Epithelial cell of proximal tubule (primary cell): ENCODE measurements around the gene MAST4. TPM values are rescaled to one million over a fixed set of nuclear protein-coding genes. Genes with fewer than 3 reads are reported as not detected.
"Not testable (repeated sequence)": the region's sequence is repeated elsewhere in the genome, so short reads cannot be mapped to it uniquely, and the experiment has no call there.

Experiments used
- DNase-seq: peaks from one replicate; pipeline ENCODE4 v3.0.0-alpha.2; 2011; ENCODE audit warnings: low read depth
- H3K4me3 ChIP-seq: 2 replicates; pipeline ENCODE4 v1.5.1; 2011; ENCODE audit warnings: low read depth, mild to moderate bottlenecking, low read length
- CTCF ChIP-seq: conservative IDR thresholded peaks from 2 replicates; pipeline ENCODE4 v1.5.1; 2012; ENCODE audit warnings: low read depth, mild to moderate bottlenecking, low read length
- total RNA-seq: library from RNA; depleted of rRNA; stranded (reverse); fragments of >200 nt; gene quantifications from 2 replicates; pipeline ENCODE4 v1.2.3, GENCODE V29; 2015

The MAST4 gene
- total RNA-seq, 1 donor from 2014 or later: 17.3 TPM

GRCh38 chr5:67123819-67124218 lies 527.6 kb downstream of the MAST4 start:
- DNase-seq: no peak
- H3K4me3 ChIP-seq: no peak overlapping the region
- no peak for TF ChIP-seq CTCF

DNA sequence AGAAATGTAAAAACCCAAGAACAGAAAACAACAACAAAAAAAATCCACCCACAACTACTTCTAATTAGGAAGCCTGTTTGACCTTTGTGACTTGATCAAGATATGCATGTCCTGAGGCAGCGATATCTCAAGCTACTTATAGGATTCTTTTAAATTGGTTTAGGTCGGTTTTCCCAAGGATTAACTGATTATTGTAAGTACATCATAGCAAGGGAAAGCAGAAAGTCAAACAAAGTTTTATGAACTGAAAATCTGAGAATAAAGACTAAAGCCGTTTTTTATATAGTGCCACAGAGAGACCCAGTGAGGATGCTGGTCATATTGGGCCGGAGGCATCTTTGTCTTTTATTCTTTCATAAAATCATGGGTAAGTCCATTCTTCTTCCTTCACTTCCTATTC lies 528.4 kb downstream of the MAST4 start:
- H3K4me3 ChIP-seq: no peak overlapping the region
- no peak for TF ChIP-seq CTCF
- no peak for DNase-seq

DNA sequence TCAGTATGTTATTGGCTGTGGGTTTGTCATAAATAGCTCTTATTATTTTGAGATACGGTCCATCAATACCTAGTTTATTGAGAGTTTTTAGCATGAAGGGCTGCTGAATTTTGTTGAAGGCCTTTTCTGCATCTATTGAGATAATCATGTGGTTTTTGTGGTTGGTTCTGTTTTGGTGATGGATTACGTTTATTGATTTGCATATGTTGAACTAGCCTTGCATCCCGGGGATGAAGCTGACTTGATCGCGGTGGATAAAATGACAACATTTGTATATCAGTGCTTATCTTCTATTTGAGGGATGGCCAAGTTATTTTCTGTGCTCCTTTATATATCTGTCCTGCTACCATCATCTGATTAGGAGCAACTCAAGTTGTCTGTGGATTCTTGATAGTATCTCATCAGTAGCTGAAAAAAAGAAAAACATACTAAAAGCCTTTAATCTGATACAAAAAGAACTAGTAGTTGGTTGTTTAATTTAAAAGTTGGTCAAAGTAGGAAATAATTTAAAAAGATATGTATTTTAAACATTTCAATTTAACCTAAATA lies 531.2 kb downstream of the MAST4 start:
- not testable (repeated sequence) for DNase-seq, H3K4me3 ChIP-seq

GRCh38 chr5:67129768-67130167 lies 533.6 kb downstream of the MAST4 start:
- TF ChIP-seq CTCF: no peak
- DNase-seq: no peak
- no peak overlapping the region for H3K4me3 ChIP-seq

GRCh38 chr5:67133217-67133616 lies 537.0 kb downstream of the MAST4 start:
- TF ChIP-seq CTCF: no peak
- DNase-seq: no peak
- H3K4me3 ChIP-seq: no peak overlapping the region

DNA sequence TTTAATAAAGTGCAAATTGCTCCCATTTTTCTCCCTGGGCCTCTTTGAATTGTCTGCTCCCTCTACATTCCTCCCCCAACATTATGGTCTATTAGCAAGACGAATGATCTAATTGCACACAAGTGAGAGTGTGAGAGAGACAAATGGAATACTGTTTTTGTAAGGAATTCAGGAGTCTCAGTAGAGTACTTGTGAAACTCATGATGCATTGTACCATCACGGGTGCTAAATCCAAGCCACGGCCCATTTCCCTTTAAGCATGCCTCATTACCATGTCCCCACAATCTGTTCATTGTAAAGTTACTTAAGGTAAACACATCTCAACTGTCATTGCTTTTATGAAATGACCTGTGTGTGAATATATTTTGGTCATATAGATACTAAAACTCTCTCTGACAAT lies 537.6 kb downstream of the MAST4 start:
- TF ChIP-seq CTCF: no peak
- no peak for DNase-seq
- no peak overlapping the region for H3K4me3 ChIP-seq

GRCh38 chr5:67135381-67135984 lies 539.3 kb downstream of the MAST4 start:
- DNase-seq: no peak
- TF ChIP-seq CTCF: no peak

More at GRCh38 chr5:67135381-67135984, 539.3 kb downstream of the MAST4 start:
- no peak overlapping the region for H3K4me3 ChIP-seq
